Measurements from ENCODE around the gene HOXC11.

Gene HOXC11

DNA sequence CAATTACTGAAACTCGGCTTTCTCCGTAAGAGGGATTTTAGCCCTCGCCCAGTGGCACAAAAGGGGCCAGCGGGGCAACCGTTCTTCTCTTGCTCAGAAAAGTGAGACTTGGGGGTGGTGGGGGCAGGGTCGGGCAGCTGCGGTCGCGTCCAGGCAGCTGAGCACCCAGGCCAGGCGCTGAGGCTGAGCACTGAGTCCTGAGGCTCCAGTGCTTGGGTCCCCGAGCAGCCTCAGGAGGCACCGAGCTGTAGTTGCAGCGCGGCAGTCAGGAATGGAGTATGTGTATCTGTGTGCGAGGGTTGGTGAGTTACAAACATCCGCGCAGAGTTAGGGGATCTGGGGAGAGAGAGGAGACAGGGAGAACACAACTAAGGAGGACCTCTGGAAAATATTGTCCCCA lies 51.2 kb downstream of the HOXC11 start:
- DNase-seq (ENCODE audit: low spot score): no peak

DNA sequence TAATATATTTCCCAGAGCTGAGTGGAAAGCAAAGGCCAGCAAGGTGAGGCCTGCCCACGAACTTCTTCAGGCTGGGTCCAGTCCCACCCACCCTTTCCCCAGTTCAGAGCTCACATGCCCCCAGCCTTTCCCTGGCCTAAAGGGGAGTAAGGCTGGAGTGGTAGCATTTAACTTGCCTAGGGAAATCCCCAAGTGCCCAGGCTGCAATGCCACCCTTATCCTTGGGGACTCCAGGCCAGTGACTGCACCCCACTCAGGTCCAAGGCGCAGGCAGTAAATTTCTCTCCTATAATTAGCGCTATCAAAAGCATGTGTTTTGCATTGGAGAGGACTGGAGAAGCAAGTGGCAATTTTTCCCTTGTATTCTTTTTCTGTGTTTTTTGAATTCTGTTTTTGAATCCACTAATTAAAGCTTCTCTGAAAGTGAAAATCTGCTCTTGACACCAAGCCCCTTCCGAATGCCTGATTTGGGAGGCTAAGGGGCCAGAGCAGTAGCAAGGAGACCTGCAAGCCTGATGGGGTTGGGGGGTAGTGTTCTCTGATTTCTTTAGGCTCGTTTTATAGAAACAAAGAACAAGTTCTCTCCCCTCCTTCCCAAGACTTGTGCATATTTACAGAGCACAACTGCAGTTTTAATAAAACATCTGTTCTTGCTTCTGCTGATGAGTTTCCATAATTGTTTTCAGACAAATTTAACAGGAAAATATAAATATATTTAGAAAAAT lies 51.8 kb downstream of the HOXC11 start:
- DNase-seq (ENCODE audit: low spot score): no peak
- TF ChIP-seq, protein P1, sequence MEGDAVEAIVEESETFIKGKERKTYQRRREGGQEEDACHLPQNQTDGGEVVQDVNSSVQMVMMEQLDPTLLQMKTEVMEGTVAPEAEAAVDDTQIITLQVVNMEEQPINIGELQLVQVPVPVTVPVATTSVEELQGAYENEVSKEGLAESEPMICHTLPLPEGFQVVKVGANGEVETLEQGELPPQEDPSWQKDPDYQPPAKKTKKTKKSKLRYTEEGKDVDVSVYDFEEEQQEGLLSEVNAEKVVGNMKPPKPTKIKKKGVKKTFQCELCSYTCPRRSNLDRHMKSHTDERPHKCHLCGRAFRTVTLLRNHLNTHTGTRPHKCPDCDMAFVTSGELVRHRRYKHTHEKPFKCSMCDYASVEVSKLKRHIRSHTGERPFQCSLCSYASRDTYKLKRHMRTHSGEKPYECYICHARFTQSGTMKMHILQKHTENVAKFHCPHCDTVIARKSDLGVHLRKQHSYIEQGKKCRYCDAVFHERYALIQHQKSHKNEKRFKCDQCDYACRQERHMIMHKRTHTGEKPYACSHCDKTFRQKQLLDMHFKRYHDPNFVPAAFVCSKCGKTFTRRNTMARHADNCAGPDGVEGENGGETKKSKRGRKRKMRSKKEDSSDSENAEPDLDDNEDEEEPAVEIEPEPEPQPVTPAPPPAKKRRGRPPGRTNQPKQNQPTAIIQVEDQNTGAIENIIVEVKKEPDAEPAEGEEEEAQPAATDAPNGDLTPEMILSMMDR (IDR thresholded peaks at IDR 0.05; ENCODE audit: extremely low read depth, missing control alignments): no peak

More for the DNA sequence above, 51.2 kb downstream of the HOXC11 start:
- TF ChIP-seq, protein P1 (IDR thresholded peaks at IDR 0.05; ENCODE audit: extremely low read depth, missing control alignments): no peak

DNA sequence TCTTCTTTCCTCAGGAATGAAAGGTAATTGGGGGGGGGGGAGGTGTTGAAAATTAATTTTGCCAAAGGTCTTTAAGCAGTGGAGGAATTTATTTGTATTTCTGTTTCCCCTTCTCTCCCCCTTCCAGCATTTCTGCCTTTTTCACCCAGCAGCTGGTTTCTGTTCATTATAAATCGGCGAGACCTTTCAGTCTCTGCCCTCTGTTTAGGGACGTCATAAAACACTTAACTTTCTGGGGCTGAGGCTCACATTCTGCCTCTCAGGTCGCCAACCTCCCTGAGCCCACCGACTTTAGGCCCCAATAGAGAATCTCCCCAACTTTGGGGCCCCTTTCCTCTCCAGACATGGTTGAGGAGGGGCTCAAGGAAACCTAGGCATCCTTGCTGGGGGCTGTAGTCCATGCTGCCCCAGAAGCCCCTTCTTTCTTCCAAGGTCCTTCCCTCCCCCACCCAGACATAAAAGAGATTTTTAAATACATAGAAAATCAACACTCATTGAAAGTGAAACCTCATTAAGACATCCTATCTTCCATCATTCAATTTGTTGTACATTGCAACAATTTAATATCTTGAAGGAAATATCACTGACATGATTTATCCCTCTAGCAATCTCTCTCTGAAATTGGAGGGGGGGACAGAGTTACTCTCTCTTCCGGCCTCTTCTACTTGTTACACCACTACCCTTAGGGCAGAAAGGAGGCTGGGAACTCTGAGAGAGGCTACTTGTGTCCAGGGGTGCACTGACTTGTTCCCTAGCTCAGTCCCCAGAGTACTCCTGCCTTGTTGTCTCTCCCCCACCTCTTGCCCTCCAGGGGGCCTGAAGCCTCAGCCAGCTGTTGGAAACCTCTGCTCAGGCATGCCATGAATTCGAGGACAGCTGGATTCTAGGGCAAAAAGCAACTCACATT lies 52.8 kb downstream of the HOXC11 start:
- no peak for DNase-seq (ENCODE audit: low spot score)
- TF ChIP-seq, protein P1 (IDR thresholded peaks at IDR 0.05; ENCODE audit: extremely low read depth, missing control alignments): no peak

DNA sequence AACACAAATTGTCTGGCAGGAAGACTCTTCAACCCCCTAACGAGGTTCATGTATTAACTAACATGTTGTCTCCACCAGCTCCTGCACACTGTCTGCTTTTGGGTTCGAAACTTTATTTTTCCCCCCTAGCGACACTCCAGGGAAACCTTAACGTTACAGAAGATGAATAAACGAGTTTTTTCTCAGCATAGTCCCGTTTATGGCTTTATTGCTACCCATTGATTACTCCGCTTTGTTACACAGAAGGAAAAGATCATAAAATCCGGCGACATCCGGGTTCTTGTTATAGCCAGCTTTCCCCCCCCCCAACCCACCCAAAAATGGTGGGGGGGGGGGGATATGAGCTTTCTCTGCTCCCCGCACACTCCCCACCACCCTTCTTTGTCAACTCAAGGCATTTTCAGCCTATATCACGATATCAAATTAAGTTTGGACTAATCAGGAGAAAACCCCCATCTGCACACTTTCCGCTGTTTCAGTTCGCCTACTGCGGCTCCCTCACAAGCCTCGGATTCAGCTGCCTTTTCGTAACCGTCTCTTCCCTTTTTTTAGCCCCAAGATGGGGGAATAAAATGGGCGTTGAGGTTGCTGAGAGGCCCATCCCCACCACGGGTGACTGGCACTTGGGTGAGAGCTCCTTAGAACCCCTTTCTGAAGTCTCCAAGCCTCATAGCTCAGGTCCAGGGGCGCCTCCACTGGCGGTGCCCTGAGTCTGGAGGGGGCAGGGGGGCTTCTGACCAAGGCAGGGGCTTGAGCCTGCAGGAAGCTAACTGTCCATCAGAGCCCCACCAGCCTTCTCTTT lies 53.9 kb downstream of the HOXC11 start:
- DNase-seq (ENCODE audit: low spot score): no peak
- TF ChIP-seq, protein P1 (IDR thresholded peaks at IDR 0.05; ENCODE audit: extremely low read depth, missing control alignments): no peak
